Calu3 (cell line): ENCODE measurements around the gene SMOC2. TPM values are rescaled to one million over a fixed set of nuclear protein-coding genes. Genes with fewer than 3 reads are reported as not detected.

Source experiments
- BruUV-seq: library from RNA; stranded (reverse); fragments of 400-500 nt; replicated peaks from 2 replicates; lab custom pipeline; 2021; lab: Mats Ljungman, UMichigan
- CTCF ChIA-PET: fragments of 300-600 bp; sonication (Branson Sonifier 250); formaldehyde crosslinking; loops from one replicate; lab custom pipeline; 2022; ENCODE audit warnings: antibody characterized with exemption; lab: Charles Lee
- DNase-seq: peaks from one replicate; pipeline ENCODE4 v3.0.0; 2022
- H3K27ac Mint-ChIP-seq: one replicate; pipeline ENCODE4 v1.8.0; 2022; ENCODE audit warnings: mixed read lengths; ENCODE audit not compliant: unreplicated experiment
- H3K27me3 Mint-ChIP-seq: one replicate; pipeline ENCODE4 v1.8.0; 2022; ENCODE audit warnings: mixed read lengths; ENCODE audit not compliant: unreplicated experiment
- H3K36me3 Mint-ChIP-seq: one replicate; pipeline ENCODE4 v1.8.0; 2022; ENCODE audit warnings: mild to moderate bottlenecking, moderate library complexity, mixed read lengths; ENCODE audit not compliant: insufficient read depth, unreplicated experiment
- H3K4me1 Mint-ChIP-seq: one replicate; pipeline ENCODE4 v1.8.0; 2022; ENCODE audit warnings: mild to moderate bottlenecking, low read depth, mixed read lengths; ENCODE audit not compliant: unreplicated experiment
- H3K4me3 Mint-ChIP-seq: one replicate; pipeline ENCODE4 v1.8.0; 2022; ENCODE audit warnings: mild to moderate bottlenecking, low read depth, moderate library complexity, mixed read lengths; ENCODE audit not compliant: unreplicated experiment
- H3K9me3 Mint-ChIP-seq: one replicate; pipeline ENCODE4 v1.8.0; 2022; ENCODE audit warnings: low read depth, mixed read lengths; ENCODE audit not compliant: unreplicated experiment
- intact Hi-C: fragments of 100-400 bp; cut with micrococcal nuclease; formaldehyde crosslinking; loops from one replicate; pipeline ENCODE4 v1.10.0; 2022; ENCODE audit not compliant: unreplicated experiment
- total RNA-seq: library from RNA; stranded (reverse); gene quantifications from 2 replicates; pipeline ENCODE4 v1.2.3, GENCODE V29; 2022
- TF ChIP-seq, protein P1 (sequence below): fragments of 200-600 bp; IDR thresholded peaks from one replicate; pipeline ENCODE4 v1.8.0; 2022; ENCODE audit warnings: antibody characterized with exemption; ENCODE audit not compliant: unreplicated experiment

SMOC2 gene
- total RNA-seq, 1 experiment from 2014 or later, result 1.1 TPM

DNA sequence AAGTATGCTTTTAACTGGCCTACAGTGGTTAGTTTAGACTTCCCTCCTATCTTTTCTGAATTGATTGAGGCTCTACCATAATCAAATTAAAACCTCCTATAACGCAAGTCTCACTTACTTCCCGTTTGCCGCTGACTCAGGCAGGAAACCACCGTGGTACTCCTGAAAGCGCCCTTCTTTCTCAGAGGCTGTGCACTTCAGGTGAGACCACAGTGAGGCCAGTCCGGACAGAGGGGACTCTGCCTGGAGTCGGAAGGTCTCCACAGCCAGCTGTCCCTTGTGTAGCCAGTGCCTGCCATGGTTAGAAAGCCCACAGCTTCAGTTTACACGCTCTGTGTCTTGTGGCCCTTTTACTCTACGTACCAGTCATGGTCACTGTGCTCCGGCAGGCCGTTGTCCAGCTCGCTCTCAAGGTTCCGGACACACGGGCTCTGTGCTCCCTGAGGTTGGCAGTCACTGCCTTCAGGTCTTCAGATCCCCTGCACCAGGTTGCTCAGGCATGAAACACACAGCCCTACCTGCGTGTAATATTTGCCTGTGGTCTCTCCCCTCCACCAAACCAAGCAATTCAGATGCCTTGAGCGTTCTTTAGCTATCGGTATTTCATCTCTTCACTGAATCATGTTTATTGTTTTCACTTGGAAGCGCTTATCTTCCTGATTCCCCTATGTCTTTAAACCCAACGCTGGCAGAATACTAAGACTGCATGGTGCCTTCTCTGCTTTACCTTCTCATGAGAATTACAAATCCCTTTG lies 178.8 kb downstream of the SMOC2 start:
- CTCF ChIA-PET, result no interaction called here

DNA sequence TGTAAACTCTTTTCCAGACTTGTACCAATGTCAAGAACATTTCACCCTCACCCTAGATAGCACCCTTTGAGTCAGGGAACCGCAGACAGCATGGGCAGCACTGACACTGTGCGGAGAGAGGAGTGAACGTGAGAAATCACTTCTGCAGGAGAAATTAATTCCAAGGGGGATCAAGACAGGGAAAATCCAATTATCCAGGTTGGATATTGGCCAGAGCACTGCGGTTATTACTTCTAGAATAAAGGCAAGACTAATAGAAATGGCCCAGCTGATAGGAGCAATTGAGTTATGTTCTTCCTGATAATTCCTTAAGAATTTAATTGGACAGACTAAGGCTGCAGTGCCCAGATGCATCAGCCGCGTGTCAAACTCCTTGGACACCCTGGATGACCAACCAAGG lies 179.6 kb downstream of the SMOC2 start:
- peaks cover 8% of the 10 kb centered on the region for H3K36me3 Mint-ChIP-seq
- H3K27ac Mint-ChIP-seq, result no peak overlapping the region
- CTCF ChIA-PET, result no interaction called here
- no peak overlapping the region for H3K4me3 Mint-ChIP-seq
- peaks cover 45% of the 10 kb centered on the region for H3K4me1 Mint-ChIP-seq
- H3K27me3 Mint-ChIP-seq, result no peaks in the 10 kb centered on the region
- no peak for DNase-seq
- H3K9me3 Mint-ChIP-seq, result peaks cover 4% of the 10 kb centered on the region
- TF ChIP-seq, protein P1, sequence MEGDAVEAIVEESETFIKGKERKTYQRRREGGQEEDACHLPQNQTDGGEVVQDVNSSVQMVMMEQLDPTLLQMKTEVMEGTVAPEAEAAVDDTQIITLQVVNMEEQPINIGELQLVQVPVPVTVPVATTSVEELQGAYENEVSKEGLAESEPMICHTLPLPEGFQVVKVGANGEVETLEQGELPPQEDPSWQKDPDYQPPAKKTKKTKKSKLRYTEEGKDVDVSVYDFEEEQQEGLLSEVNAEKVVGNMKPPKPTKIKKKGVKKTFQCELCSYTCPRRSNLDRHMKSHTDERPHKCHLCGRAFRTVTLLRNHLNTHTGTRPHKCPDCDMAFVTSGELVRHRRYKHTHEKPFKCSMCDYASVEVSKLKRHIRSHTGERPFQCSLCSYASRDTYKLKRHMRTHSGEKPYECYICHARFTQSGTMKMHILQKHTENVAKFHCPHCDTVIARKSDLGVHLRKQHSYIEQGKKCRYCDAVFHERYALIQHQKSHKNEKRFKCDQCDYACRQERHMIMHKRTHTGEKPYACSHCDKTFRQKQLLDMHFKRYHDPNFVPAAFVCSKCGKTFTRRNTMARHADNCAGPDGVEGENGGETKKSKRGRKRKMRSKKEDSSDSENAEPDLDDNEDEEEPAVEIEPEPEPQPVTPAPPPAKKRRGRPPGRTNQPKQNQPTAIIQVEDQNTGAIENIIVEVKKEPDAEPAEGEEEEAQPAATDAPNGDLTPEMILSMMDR, result no peak
- intact Hi-C loops, result loop anchor here (10.0 kb wide), 1 partner anchor 194 kb away; no protein-coding TSS in a partner anchor
- no TSS peak for BruUV-seq

More for the DNA sequence above, 178.8 kb downstream of the SMOC2 start:
- Mint-ChIP-seq H3K4me1 (peaks cover 42% of the 10 kb centered on the region), H3K36me3 (peaks cover 8% of the 10 kb centered on the region), H3K27ac (peak overlapping the region; percentile 93), H3K4me3 (no peak overlapping the region), H3K9me3 (peaks cover 11% of the 10 kb centered on the region), H3K27me3 (no peaks in the 10 kb centered on the region)
- no TSS peak for BruUV-seq
- TF ChIP-seq, protein P1, result no peak
- peak; percentile 53 for DNase-seq
- intact Hi-C loops, result loop anchor here (5.0 to 10.0 kb wide), 3 partner anchors 68 to 195 kb away; no protein-coding TSS in a partner anchor

DNA sequence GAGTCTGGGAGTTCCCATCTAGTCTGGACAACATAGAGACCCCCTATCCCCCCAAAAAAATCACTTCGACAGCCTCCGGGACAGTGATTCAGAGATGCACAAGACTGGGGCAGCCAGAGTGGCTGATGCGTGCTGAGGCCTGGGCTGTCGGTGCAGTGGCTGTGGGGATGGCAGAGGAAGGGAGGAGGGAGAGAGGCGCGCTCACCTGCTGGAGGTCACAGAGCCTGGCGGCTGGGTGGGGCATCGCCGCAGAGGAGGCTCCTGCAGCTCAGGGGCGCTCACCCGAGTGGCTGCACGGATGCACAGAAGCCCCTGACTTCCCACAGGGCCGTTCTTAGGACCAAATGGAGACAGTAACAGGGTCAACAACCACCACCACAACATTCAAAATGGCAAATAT lies 182.8 kb downstream of the SMOC2 start:
- TF ChIP-seq, protein P1, result no peak
- no TSS peak for BruUV-seq
- Mint-ChIP-seq H3K27me3 (no peaks in the 10 kb centered on the region), H3K4me3 (no peak overlapping the region), H3K4me1 (peaks cover 25% of the 10 kb centered on the region), H3K36me3 (peaks cover under 1% of the 10 kb centered on the region), H3K9me3 (no peaks in the 10 kb centered on the region), H3K27ac (no peak overlapping the region)
- no peak for DNase-seq
- intact Hi-C loops, result loop anchor here (10.0 kb wide), 1 partner anchor 191 kb away; no protein-coding TSS in a partner anchor
- CTCF ChIA-PET, result no interaction called here

DNA sequence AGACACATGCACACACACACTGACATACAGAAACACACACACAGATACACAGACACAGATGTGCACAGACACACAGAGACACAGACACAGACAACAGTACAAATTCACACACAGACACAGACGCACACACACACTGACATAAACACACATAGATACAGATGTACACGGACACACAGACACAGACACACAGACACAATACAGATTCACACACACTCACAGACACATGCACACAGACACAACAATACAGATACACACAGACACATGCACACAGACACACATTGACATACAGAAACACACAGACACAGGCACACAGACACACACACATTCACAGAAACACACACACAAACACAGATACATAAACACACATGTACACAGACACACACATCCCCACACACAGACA lies 183.6 kb downstream of the SMOC2 start:
- intact Hi-C loops, result loop anchor here (10.0 kb wide), 1 partner anchor 190 kb away; no protein-coding TSS in a partner anchor
- peaks cover 17% of the 10 kb centered on the region for H3K4me1 Mint-ChIP-seq
- no peaks in the 10 kb centered on the region for H3K36me3 Mint-ChIP-seq
- H3K27me3 Mint-ChIP-seq, result no peaks in the 10 kb centered on the region
- TF ChIP-seq, protein P1, result no peak
- H3K27ac Mint-ChIP-seq, result no peak overlapping the region
- no peaks in the 10 kb centered on the region for H3K9me3 Mint-ChIP-seq
- DNase-seq, result no peak
- no TSS peak for BruUV-seq
- CTCF ChIA-PET, result no interaction called here
- H3K4me3 Mint-ChIP-seq, result no peak overlapping the region
